GM04504 (cell line): ENCODE results near the gene AFF4.
A peak's percentile ranks its signal among the peaks of the same experiment; 100 is the strongest.
"Not testable (repeated sequence)": the region's sequence is repeated elsewhere in the genome, so short reads cannot be mapped to it uniquely, and the experiment has no call there.

Experiments
- DNase-seq: peaks from one replicate; pipeline ENCODE4 v3.0.0-alpha.2; 2012; ENCODE audit warnings: low read depth

Gene AFF4

GRCh38 chr5:132952829-132953228, 10.6 kb downstream of the AFF4 start:
- no peak for DNase-seq

- DNase-seq, result no peak
Observed at GRCh38 chr5:132951897-132952296, 11.5 kb downstream of the AFF4 start.

DNA sequence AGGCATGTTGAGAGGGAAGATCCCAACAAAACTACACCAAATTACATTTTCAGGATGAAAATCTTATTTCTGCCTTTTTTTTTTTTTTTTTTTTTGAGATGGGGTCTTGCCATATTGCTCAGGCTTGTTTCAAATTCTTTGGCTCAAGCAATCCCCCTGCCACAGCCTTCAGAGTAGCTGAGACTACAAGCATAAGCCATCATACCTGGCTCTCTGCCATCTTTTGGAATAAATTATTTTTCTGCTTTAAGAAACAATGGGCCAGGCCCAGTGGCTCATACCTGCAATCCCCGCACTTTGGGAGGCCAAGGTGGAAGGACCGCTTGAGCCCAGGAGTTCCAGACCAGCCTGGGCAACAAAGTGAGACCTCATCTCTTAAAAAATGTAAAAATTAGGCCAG, 14.3 kb downstream of the AFF4 start:
- DNase-seq, result no peak

DNA sequence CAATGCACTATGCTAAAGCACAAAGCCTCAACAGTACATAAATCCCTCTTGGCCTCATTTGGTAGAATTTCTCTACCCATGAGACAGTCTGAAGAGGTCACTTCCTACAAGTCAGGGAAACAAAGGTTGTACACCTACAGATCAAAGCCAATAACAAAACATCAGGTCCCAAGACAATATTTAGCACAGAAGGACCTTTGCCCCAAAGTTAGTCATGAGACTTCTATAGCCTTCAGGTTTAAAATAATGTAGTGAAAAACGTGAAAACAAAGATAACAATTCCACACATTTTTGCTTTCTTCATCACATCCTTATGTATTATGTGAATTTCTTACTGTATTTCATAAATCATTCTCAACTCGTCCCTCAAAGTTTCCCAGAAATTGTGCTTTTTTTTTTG, 15.8 kb downstream of the AFF4 start:
- no peak for DNase-seq

DNA sequence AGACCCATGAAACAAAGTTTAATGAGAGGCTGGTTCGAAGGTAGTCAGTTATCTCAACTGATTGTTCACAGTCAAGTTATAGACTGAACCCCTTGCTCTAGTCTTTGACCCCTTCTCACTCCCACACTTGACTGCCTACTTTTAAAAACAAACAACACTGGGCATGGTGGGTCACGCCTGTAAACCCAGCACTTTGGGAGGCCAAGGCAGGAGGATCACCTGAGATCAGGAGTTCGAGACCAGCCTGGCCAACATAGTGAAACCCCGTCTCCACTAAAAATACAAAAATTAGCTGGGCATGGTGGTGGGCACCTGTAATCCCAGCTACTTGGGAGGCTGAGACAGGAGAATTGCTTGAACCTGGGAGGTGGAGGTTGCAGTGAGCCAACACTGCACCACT, 18.1 kb downstream of the AFF4 start:
- DNase-seq, result not testable (repeated sequence)

GRCh38 chr5:132943362-132944022, 19.9 kb downstream of the AFF4 start:
- DNase-seq, result no peak

- no peak for DNase-seq
Observed at GRCh38 chr5:132941331-132941730, 22.1 kb downstream of the AFF4 start.

GRCh38 chr5:132928062-132928407, 35.4 kb downstream of the AFF4 start:
- no peak for DNase-seq

DNA sequence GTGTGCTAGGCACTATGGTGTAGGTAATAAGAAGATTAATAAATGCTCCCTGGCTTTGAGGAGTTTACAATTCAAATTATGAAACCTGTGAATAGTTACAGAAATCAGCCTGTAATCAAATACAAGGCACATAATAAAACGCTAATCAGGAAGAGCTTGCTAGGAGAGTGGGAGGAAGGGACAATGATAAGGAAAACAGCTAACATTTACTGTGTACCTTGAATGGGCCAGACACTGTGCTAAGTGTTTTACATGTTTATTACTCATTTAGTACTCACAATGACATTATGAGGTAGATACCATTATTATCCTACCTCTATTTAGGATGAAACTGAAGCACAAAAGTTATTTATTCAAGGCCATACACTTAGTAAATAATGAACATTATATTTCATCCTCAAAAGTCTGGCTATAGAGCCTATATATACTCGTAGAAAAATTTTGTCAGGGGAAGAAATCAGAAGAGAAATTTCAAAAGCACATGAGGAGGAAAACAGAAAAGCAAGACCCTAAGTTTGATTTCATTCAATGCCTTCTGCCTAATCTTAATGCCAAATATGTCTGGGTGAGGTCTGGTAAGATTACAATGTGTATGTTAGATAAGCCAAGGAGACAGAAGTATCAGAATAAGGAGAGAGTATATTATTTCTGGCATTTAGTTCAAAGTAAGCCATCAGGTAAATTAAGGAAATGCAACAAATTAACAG, 35.9 kb downstream of the AFF4 start:
- no peak for DNase-seq

GRCh38 chr5:132926437-132926836, 37.0 kb downstream of the AFF4 start:
- DNase-seq, result no peak

DNA sequence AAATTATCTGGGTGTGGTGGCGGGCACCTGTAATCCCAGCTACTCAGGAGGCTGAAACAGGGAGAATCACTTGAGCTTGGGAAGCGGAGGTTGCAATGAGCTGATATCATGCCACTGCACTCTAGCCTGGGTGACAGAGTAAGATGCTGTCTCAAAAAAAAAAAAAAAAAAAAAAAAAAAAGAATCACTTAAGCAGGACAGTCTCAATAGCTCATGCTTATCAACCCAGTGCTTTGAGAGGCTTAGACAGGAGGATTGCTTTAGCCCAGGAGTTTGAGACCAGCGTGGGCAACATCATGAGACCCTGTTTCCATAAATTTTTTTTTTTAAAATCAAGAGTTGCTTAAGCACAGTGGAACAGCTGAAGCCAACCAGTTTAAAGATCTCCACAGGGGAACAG, 47.3 kb downstream of the AFF4 start:
- DNase-seq, result no peak

DNA sequence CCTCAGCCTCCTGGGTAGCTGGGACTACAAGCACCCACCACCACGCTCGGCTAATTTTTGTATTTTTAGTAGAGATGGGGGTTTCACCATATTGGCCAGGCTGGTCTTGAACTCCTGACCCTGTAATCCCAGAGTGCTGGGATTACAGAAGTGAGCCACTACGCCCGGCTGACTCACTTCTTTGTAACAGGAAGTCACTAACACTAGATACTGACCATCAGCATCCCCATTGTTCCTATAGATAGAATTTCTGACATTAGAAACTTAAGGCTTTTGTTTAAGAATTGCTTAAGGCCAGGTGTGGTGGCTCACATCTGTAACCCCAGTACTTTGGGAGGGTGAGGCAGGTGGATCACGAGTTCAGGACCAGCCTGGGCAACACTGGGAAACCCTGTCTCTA, 47.8 kb downstream of the AFF4 start:
- no peak for DNase-seq

DNA sequence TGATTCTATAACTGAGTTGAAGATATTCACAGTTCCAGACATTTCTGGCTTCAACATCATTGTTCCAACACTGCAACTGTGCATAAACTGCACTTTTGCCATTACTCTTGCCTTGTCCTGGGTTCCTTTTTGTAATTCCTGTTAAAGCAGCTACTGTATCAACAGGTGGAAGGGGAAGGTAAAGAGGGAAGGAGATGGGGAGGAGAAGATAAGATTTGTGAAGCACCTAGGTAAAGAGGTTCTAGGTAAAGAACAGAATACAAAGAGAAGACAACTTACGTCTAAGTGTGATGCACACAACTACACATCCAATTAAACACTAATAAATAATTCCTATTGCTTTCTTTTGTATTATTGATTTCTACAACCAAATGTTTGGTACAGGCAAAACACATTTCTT, 53.7 kb downstream of the AFF4 start:
- DNase-seq, result no peak

DNA sequence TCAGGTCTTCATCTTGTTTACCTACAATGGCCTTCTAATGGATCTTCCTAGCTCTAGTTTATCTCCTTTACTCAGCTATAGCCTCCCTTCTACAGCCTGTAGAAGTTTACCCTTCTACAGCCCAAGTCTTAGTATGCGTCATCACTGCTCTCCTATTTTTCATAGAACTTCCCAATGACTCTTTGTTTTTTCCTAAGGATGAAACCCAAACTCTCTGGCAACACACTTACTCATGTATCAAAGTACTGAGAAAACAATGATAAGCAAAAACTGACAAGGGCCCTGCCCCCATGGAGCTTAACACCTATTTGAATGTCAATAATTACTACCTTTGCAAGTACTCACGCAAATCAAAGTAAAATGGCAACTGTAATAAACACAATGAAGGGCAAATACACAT, 56.3 kb downstream of the AFF4 start:
- no peak for DNase-seq

GRCh38 chr5:132905938-132906337, 57.5 kb downstream of the AFF4 start:
- DNase-seq, result peak; percentile 4

- DNase-seq, result no peak
Observed at GRCh38 chr5:132901730-132902129, 61.7 kb downstream of the AFF4 start.

DNA sequence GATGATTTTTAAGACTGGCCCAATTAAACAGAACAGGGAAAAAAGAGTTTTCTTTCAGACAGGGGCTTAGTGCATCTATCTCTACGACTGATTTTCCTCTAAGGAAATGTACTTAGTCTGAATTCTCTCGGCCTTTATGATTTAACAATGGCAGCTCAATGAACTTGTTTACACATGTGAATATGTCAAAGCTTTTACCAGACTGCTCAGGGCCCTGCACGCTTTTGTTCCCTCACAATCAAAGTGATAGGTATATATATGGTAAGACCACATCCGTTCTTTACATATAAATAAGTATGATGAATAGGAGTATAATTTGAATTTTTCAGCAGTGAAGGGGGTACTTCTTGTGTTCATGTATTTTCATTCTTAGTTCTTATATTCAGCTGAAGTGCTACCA, 62.4 kb downstream of the AFF4 start:
- DNase-seq, result no peak

GRCh38 chr5:132898094-132898493, 65.3 kb downstream of the AFF4 start:
- no peak for DNase-seq

DNA sequence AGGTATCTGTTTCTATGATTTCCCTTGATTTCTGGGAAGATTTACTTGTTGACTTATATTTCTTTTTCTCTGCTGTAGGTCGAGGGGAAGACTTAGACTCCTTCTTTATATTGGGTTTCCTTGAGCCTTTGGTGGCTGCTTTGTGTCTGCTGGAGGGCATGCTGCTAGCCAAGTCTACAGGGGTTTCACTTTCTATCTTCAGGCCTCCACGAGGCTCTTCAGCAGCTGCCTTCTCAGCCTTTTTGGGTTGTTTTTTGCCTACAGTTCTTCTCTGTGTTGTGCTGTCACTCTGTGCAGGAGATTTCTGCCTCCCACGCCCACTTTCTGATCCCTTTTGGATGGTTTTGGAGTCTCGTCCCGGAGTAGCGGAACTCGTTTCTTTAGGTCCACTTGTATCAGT, 66.7 kb downstream of the AFF4 start:
- DNase-seq, result no peak

- DNase-seq, result no peak
Observed at GRCh38 chr5:132895719-132896305, 67.6 kb downstream of the AFF4 start.

DNA sequence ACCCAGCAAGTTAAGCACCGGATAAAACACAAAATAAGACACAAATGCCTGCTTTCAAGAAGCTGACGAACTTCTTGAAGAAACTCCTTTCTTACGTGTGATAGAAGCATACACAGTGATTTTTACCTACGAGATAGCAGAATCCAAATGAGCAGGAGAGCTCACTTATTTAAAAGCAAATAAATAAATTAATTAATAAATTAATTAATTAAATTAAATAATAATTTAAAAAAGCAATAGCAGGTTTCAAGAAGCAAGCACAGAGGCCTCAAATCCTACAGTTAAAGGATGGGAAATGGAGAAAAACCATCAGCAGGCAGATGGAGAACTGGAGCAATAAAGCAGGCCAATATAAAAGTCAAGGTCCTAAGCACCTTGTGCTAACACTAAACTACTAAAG, 72.6 kb downstream of the AFF4 start:
- DNase-seq, result no peak

GRCh38 chr5:132889501-132889900, 73.9 kb downstream of the AFF4 start:
- no peak for DNase-seq

GRCh38 chr5:132887283-132887682, 76.2 kb downstream of the AFF4 start:
- DNase-seq, result no peak
